Activated naive CD8-positive, alpha-beta T cell treated with anti-CD3 and anti-CD28 coated beads, Interleukin-2, amount 10 ng/mL, durations not matched to agents 7 days and 5 days (primary cell): ENCODE results near the gene PAXX. TPM values are rescaled to one million over a fixed set of nuclear protein-coding genes. Genes with fewer than 3 reads are reported as not detected.

Source experiments
- ATAC-seq: fragments of 150-1000 bp; cut with Tn5 transposase; one replicate; pipeline ENCODE4 v1.10.0; 2021; ENCODE audit warnings: low read depth, moderate library complexity
- POLR2A ChIA-PET: fragments of 350-600 bp; sonication (Branson Sonifier 250); formaldehyde crosslinking; loops from one replicate; lab custom pipeline; 2021; ENCODE audit warnings: antibody characterized with exemption; lab: Charles Lee
- DNase-seq: peaks from one replicate; pipeline ENCODE4 v3.0.0; 2021
- H3K27ac Mint-ChIP-seq: one replicate; pipeline ENCODE4 v1.8.0; 2022; ENCODE audit warnings: mild to moderate bottlenecking, mixed read lengths
- H3K27me3 Mint-ChIP-seq: one replicate; pipeline ENCODE4 v1.8.0; 2022; ENCODE audit warnings: mild to moderate bottlenecking, moderate library complexity, mixed read lengths
- H3K36me3 Mint-ChIP-seq: one replicate; pipeline ENCODE4 v1.8.0; 2021; ENCODE audit warnings: mild to moderate bottlenecking, mixed read lengths
- H3K4me1 Mint-ChIP-seq: one replicate; pipeline ENCODE4 v1.8.0; 2021; ENCODE audit warnings: mixed read lengths
- H3K4me3 Mint-ChIP-seq: one replicate; pipeline ENCODE4 v1.8.0; 2022; ENCODE audit warnings: mild to moderate bottlenecking, moderate library complexity, mixed read lengths
- H3K9me3 Mint-ChIP-seq: one replicate; pipeline ENCODE4 v1.8.0; 2021; ENCODE audit warnings: mixed read lengths
- total RNA-seq, 2 experiments: library from RNA; stranded (reverse); gene quantifications; one replicate each; pipeline ENCODE4 v1.2.3, GENCODE V29; 2021

PAXX gene
- total RNA-seq, 2 experiments from 2014 or later: 93.4 to 97.2 TPM

- no peak for ATAC-seq
- POLR2A ChIA-PET: interaction anchor here (0.6 to 2.4 kb wide), 5 partner anchors 11 to 78 kb away, joined by 3 to 10 read pairs (median 5); partner anchors contain the start of gene PAXX
- Mint-ChIP-seq H3K4me1 (peaks cover 4% of the 10 kb centered on the region), H3K36me3 (no peaks in the 10 kb centered on the region), H3K27me3 (no peaks in the 10 kb centered on the region), H3K27ac (peak overlapping the region; percentile 81), H3K4me3 (peak overlapping the region; percentile 89), H3K9me3 (no peaks in the 10 kb centered on the region)
- no peak for DNase-seq
Measured at GRCh38 chr9:136949239-136949816, 42.9 kb upstream of the PAXX start.

- Mint-ChIP-seq H3K36me3 (no peaks in the 10 kb centered on the region), H3K27me3 (no peaks in the 10 kb centered on the region), H3K27ac (peak overlapping the region; percentile 90), H3K9me3 (no peaks in the 10 kb centered on the region), H3K4me1 (peaks cover 1% of the 10 kb centered on the region), H3K4me3 (peak overlapping the region; percentile 89)
- POLR2A ChIA-PET: interaction anchor here (0.6 to 2.4 kb wide), 5 partner anchors 10 to 77 kb away, joined by 3 to 10 read pairs (median 5); partner anchors contain the start of gene PAXX
- DNase-seq (peak; percentile 96), ATAC-seq (peak; percentile 96)
Measured at GRCh38 chr9:136949817-136950655, 42.2 kb upstream of the PAXX start.

- Mint-ChIP-seq H3K27me3 (no peaks in the 10 kb centered on the region), H3K4me1 (peaks cover 1% of the 10 kb centered on the region), H3K27ac (peak overlapping the region; percentile 90), H3K9me3 (no peaks in the 10 kb centered on the region), H3K4me3 (peak overlapping the region; percentile 85), H3K36me3 (no peaks in the 10 kb centered on the region)
- DNase-seq (no peak), ATAC-seq (no peak)
- POLR2A ChIA-PET: interaction anchor here (1.9 to 2.4 kb wide), 3 partner anchors 9 to 42 kb away, joined by 5 to 10 read pairs (median 8); partner anchors contain the start of gene PAXX
Measured at GRCh38 chr9:136950656-136951276, 41.5 kb upstream of the PAXX start.

- peaks cover 2% of the 10 kb centered on the region for H3K36me3 Mint-ChIP-seq
- no peak within 1 kb of the TSS for H3K27ac Mint-ChIP-seq
- no peak within 1 kb of the TSS for H3K4me3 Mint-ChIP-seq
Measured at GRCh38 chr9:136951541-136952320, 40.5 kb upstream of the PAXX start, which contains the start of gene LCN12. Gene LCN12 (plus strand): TSS chr9:136952273. CDS start chr9:136952328, 55 bp downstream.

GRCh38 chr9:136952321-136952850 is 39.8 kb upstream of the PAXX start:
- DNase-seq: no peak
- POLR2A ChIA-PET: interaction anchor here (1.2 kb wide), 1 partner anchor 19 kb away, joined by 3 read pairs; no protein-coding TSS in a partner anchor
- H3K4me1 Mint-ChIP-seq: peaks cover 1% of the 10 kb centered on the region

More at GRCh38 chr9:136951541-136952320, 40.5 kb upstream of the PAXX start, which contains the start of gene LCN12:
- DNase-seq (no peak), ATAC-seq (no peak)
- no peaks in the 10 kb centered on the region for H3K27me3 Mint-ChIP-seq
- peaks cover 1% of the 10 kb centered on the region for H3K4me1 Mint-ChIP-seq
- POLR2A ChIA-PET: interaction anchor here (1.2 to 2.4 kb wide), 2 partner anchors 19 to 41 kb away, joined by 3 to 10 read pairs; partner anchors contain the start of gene PAXX
- peaks cover 4% of the 10 kb centered on the region for H3K9me3 Mint-ChIP-seq

GRCh38 chr9:136952876-136953770 is 39.1 kb upstream of the PAXX start:
- no peak for DNase-seq
- peaks cover 3% of the 10 kb centered on the region for H3K36me3 Mint-ChIP-seq
- H3K27me3 Mint-ChIP-seq: no peaks in the 10 kb centered on the region
- H3K4me3 Mint-ChIP-seq: no peak overlapping the region
- POLR2A ChIA-PET: interaction anchor here (1.2 kb wide), 1 partner anchor 18 kb away, joined by 3 read pairs; no protein-coding TSS in a partner anchor
- ATAC-seq: no peak
- H3K4me1 Mint-ChIP-seq: peaks cover under 1% of the 10 kb centered on the region
- peaks cover 7% of the 10 kb centered on the region for H3K9me3 Mint-ChIP-seq
- no peak overlapping the region for H3K27ac Mint-ChIP-seq

More at GRCh38 chr9:136952321-136952850, 39.8 kb upstream of the PAXX start:
- no peak for ATAC-seq
- no peaks in the 10 kb centered on the region for H3K27me3 Mint-ChIP-seq
- H3K9me3 Mint-ChIP-seq: peaks cover 5% of the 10 kb centered on the region
- no peak overlapping the region for H3K27ac Mint-ChIP-seq
- no peak overlapping the region for H3K4me3 Mint-ChIP-seq
- H3K36me3 Mint-ChIP-seq: peaks cover 3% of the 10 kb centered on the region

- no peak for ATAC-seq
- no peaks in the 10 kb centered on the region for H3K27me3 Mint-ChIP-seq
- peaks cover 3% of the 10 kb centered on the region for H3K36me3 Mint-ChIP-seq
- peaks cover 7% of the 10 kb centered on the region for H3K9me3 Mint-ChIP-seq
- POLR2A ChIA-PET: no interaction called here
- DNase-seq: no peak
- H3K4me3 Mint-ChIP-seq: no peak overlapping the region
- H3K27ac Mint-ChIP-seq: no peak overlapping the region
- no peaks in the 10 kb centered on the region for H3K4me1 Mint-ChIP-seq
Measured at GRCh38 chr9:136953771-136954269, 38.4 kb upstream of the PAXX start.

GRCh38 chr9:136954270-136955083 is 37.7 kb upstream of the PAXX start:
- no peak overlapping the region for H3K4me3 Mint-ChIP-seq
- no peaks in the 10 kb centered on the region for H3K27me3 Mint-ChIP-seq
- POLR2A ChIA-PET: no interaction called here
- no peak for ATAC-seq
- no peaks in the 10 kb centered on the region for H3K4me1 Mint-ChIP-seq
- peaks cover 3% of the 10 kb centered on the region for H3K36me3 Mint-ChIP-seq
- DNase-seq: no peak
- H3K9me3 Mint-ChIP-seq: peaks cover 7% of the 10 kb centered on the region
- H3K27ac Mint-ChIP-seq: no peak overlapping the region

- Mint-ChIP-seq H3K4me3 (no peak overlapping the region), H3K27ac (no peak overlapping the region), H3K4me1 (peaks cover 3% of the 10 kb centered on the region), H3K36me3 (peaks cover 3% of the 10 kb centered on the region), H3K27me3 (no peaks in the 10 kb centered on the region), H3K9me3 (peaks cover 7% of the 10 kb centered on the region)
- no peak for ATAC-seq
- DNase-seq: no peak
- POLR2A ChIA-PET: no interaction called here
Measured at GRCh38 chr9:136955202-136955942, 36.9 kb upstream of the PAXX start.

- Mint-ChIP-seq H3K36me3 (peaks cover 3% of the 10 kb centered on the region), H3K9me3 (peaks cover 7% of the 10 kb centered on the region), H3K27ac (no peak overlapping the region), H3K4me3 (no peak overlapping the region), H3K4me1 (peaks cover 4% of the 10 kb centered on the region), H3K27me3 (no peaks in the 10 kb centered on the region)
- POLR2A ChIA-PET: no interaction called here
- ATAC-seq (no peak), DNase-seq (no peak)
Measured at GRCh38 chr9:136955943-136956335, 36.3 kb upstream of the PAXX start.
